Tibial artery (tissue), 4 donors: ENCODE results near the gene SYNE1.

Experiments
- DNase-seq, 2 donors: peaks; one replicate each; pipeline ENCODE4 v3.0.0-alpha.2; 2019
- H3K27ac ChIP-seq, 2 donors: fragments of 200-600 bp; sonication (generic) in 1 of 2; 1 replicate in 1 of 2; 2 replicates in 1 of 2; pipeline ENCODE4 v1.5.1; 2018 to 2019; ENCODE audit warnings: mild to moderate bottlenecking in 1 of 2
- H3K27me3 ChIP-seq, 2 donors: fragments of 200-600 bp; sonication (generic) in 1 of 2; one replicate each; pipeline versions ENCODE4 v1.5.1 to v1.6.0; 2016 to 2019
- H3K36me3 ChIP-seq, 3 donors: fragments of 200-600 bp; sonication (generic) in 2 of 3; one replicate each; pipeline ENCODE4 v1.5.1; 2016 to 2019; ENCODE audit warnings: mild to moderate bottlenecking in 2 of 3
- H3K4me1 ChIP-seq, 4 donors: fragments of 200-600 bp; sonication (generic) in 2 of 4; 1 replicate in 3 of 4; 2 replicates in 1 of 4; pipeline ENCODE4 v1.5.1; 2016 to 2019
- H3K4me3 ChIP-seq, 2 donors: fragments of 200-600 bp; sonication (generic) in 1 of 2; 1 replicate in 1 of 2; 2 replicates in 1 of 2; pipeline ENCODE4 v1.5.1; 2018 to 2019; ENCODE audit warnings: mild to moderate bottlenecking in 2 of 2
- H3K9me3 ChIP-seq, 3 donors: fragments of 200-600 bp; sonication (generic) in 1 of 3; one replicate each; pipeline ENCODE4 v1.5.1; 2016 to 2019
- intact Hi-C: fragments of 100-400 bp; cut with DNase I; formaldehyde crosslinking; loops from one replicate; pipeline ENCODE4 v1.15.0; 2023; ENCODE audit warnings: low total_unique reads
- TF ChIP-seq, protein P1 (sequence below), 2 experiments: fragments of 200-600 bp in 1 of 2; fragments of 450-650 bp in 1 of 2; IDR thresholded peaks; one replicate each; pipeline ENCODE4 v1.5.1; 2017 to 2019; ENCODE audit warnings: antibody characterized with exemption in 2 of 2, mild to moderate bottlenecking in 1 of 2, moderate library complexity in 1 of 2

The SYNE1 gene

DNA sequence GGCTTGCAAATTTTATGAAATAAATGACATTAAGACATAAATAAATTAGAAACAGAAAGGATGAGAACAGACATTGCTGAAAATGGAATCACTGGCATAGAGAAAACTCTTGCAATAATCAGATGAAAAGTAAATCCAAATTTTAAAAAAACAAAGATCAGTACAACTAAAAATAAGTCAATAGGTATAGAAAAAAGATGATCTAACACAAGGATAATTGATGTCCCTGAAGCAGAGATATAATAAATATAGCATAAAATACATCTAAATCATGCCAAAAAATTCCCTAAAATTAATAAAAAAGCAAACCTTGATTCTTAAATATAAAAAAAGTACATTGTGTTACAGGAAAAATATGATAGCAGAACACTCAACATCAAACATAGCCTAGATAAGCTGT lies 379.6 kb downstream of the SYNE1 start:
- H3K27me3 ChIP-seq, result no peaks in the 10 kb centered on the region
- H3K36me3 ChIP-seq, result peaks cover 59 to 73% (median 64%) of the 10 kb centered on the region in 3 donors
- intact Hi-C loops, result no loop called here
- no peaks in the 10 kb centered on the region for H3K9me3 ChIP-seq
- TF ChIP-seq, protein P1, sequence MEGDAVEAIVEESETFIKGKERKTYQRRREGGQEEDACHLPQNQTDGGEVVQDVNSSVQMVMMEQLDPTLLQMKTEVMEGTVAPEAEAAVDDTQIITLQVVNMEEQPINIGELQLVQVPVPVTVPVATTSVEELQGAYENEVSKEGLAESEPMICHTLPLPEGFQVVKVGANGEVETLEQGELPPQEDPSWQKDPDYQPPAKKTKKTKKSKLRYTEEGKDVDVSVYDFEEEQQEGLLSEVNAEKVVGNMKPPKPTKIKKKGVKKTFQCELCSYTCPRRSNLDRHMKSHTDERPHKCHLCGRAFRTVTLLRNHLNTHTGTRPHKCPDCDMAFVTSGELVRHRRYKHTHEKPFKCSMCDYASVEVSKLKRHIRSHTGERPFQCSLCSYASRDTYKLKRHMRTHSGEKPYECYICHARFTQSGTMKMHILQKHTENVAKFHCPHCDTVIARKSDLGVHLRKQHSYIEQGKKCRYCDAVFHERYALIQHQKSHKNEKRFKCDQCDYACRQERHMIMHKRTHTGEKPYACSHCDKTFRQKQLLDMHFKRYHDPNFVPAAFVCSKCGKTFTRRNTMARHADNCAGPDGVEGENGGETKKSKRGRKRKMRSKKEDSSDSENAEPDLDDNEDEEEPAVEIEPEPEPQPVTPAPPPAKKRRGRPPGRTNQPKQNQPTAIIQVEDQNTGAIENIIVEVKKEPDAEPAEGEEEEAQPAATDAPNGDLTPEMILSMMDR (IDR thresholded peaks at IDR 0.05), result no peak
- H3K4me1 ChIP-seq, result peaks cover 0 to 18% (median 4%) of the 10 kb centered on the region in 4 donors
- H3K27ac ChIP-seq, result no peak overlapping the region
- no peak overlapping the region for H3K4me3 ChIP-seq
- no peak for DNase-seq

DNA sequence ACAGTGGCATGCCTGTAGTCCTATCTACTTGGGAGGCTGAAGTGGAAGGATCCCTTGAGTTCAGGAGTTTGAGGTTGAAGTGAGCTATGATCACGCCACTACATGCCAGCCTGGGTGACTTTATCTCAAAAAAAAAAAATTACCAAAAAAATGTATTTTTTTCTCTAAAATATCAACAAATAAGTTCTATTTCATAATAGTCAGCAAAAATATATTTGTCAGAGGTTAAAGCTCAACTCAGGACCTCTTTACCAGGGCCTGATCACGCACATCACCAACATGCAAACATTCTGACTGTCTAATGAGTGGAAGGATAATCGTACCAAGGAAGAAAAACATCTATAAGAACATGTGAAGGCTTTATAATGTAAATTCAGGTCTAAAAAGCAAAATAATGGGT lies 387.0 kb downstream of the SYNE1 start:
- H3K4me1 ChIP-seq, result peaks cover 0 to 76% (median 21%) of the 10 kb centered on the region in 4 donors
- TF ChIP-seq, protein P1 (IDR thresholded peaks at IDR 0.05), result no peak
- no peak for DNase-seq
- no peaks in the 10 kb centered on the region for H3K27me3 ChIP-seq
- peaks cover 15 to 29% (median 22%) of the 10 kb centered on the region in 3 donors for H3K36me3 ChIP-seq
- intact Hi-C loops, result no loop called here
- no peaks in the 10 kb centered on the region for H3K9me3 ChIP-seq
- H3K4me3 ChIP-seq, result no peak overlapping the region
- peak overlapping the region; percentile 49 to 80 for H3K27ac ChIP-seq

DNA sequence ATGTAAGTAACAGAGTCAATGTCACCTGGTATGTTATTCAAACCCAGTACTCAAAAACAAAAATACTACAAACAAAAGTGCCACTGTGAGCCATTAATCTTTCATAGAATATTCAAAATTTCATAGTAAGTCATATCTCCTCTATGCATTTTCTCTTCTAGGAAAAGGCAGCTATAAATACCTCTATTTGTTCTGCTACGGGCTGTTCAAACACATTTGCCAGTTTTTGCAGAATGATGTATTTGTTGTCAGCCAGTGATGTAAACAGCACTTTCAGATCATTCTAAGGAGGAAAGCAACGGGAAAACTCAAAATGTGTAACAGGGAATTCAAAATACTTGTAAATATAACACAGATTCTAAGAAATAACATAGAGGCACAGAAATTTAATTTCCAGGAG lies 388.2 kb downstream of the SYNE1 start:
- Histone ChIP-seq H3K27ac (peak overlapping the region; percentile 49 to 80), H3K27me3 (no peaks in the 10 kb centered on the region), H3K4me1 (peaks cover 0 to 84% (median 33%) of the 10 kb centered on the region in 4 donors), H3K9me3 (no peaks in the 10 kb centered on the region), H3K4me3 (no peak overlapping the region), H3K36me3 (peaks cover 5 to 17% (median 12%) of the 10 kb centered on the region in 3 donors)
- TF ChIP-seq, protein P1 (IDR thresholded peaks at IDR 0.05), result no peak
- intact Hi-C loops, result no loop called here
- DNase-seq, result no peak

DNA sequence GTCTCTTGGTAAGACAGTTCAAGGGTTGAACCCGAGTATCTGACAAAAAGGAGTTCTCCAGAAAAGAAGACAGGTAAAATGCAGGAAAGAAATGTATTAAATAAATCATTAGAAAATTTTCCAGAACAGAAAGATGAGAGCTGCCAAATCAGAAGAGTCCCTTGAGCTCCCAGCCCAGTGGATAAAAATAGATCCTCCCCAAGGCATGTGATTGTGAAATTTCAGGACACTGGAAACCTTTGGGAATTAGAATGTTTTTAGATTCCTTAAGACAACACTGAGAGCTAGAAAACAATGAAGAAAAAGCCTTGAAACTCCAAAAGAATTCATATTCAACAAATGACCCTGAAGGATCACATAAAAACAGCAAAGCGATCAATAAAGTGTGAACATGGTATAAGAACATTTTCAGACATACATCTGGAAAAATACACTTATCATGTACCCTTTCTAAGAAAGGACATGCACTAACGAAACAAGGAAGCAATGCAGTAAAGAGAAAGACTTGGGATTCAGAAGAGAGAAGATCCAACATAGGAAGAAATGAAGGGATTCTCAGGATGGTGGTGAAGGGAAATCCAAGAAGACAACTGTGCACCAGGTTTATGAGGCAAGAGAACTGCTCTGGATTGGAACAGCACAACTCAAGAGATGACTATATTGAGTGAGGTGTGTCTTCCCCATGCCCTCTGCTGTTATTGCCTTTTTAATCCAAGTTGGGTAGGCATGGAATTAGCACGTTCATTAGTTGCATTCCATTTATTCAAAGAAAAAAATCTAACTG lies 390.4 kb downstream of the SYNE1 start:
- peaks cover 0 to 85% (median 38%) of the 10 kb centered on the region in 4 donors for H3K4me1 ChIP-seq
- DNase-seq, result no peak
- intact Hi-C loops, result no loop called here
- TF ChIP-seq, protein P1 (IDR thresholded peaks at IDR 0.05), result no peak
- H3K27me3 ChIP-seq, result no peaks in the 10 kb centered on the region
- peaks cover 10 to 22% (median 18%) of the 10 kb centered on the region in 3 donors for H3K36me3 ChIP-seq
- H3K9me3 ChIP-seq, result no peaks in the 10 kb centered on the region
- H3K4me3 ChIP-seq, result no peak overlapping the region
- peak overlapping the region; percentile 72 to 80 for H3K27ac ChIP-seq

DNA sequence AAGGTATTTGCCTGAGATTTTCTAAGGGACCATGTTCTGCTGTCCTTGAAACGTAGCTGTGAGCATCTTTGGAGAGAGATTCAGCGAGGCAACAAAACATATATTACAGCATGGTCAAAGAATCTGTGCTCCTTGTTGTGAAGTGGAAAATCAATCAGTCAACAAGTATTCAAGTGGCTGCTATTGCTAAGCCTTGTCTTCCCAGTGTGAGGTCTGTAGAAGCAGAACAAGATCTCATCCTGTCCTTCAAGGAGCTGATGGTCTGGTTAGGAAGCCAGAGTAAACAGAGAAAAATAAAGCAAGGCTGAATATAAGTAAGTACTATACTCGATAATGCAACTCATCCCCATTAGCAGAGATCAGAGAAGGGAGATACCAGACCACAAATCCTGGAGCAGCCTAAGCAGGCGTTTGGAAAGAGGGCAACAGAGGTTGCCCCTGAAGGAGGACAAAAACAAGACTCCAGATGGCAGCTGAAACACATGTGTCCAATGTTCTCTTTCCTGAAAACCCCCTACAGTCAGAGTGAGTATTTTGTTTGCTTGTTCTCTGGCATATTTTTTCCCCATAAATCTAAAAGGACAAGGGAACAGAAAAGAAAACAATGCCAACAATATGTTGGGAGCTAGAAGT lies 392.0 kb downstream of the SYNE1 start:
- TF ChIP-seq, protein P1 (IDR thresholded peaks at IDR 0.05), result no peak
- no peaks in the 10 kb centered on the region for H3K9me3 ChIP-seq
- H3K27ac ChIP-seq, result peak overlapping the region; percentile 72 to 80
- peaks cover 17 to 24% (median 24%) of the 10 kb centered on the region in 3 donors for H3K36me3 ChIP-seq
- H3K4me1 ChIP-seq, result peaks cover 0 to 94% (median 38%) of the 10 kb centered on the region in 4 donors
- no peaks in the 10 kb centered on the region for H3K27me3 ChIP-seq
- H3K4me3 ChIP-seq, result no peak overlapping the region
- no peak for DNase-seq
- intact Hi-C loops, result no loop called here
